DND-41 (cell line): ENCODE results near the gene ARSB.

Source experiments
- EZH2 ChIP-seq: IDR thresholded peaks from 3 replicates; pipeline ENCODE4 v1.6.1; 2012; ENCODE audit warnings: borderline replicate concordance, low read depth, mild to moderate bottlenecking, moderate library complexity, low read length, inconsistent platforms; ENCODE audit not compliant: severe bottlenecking
- TF ChIP-seq, protein P1 (sequence below): IDR thresholded peaks from 2 replicates; pipeline ENCODE4 v1.5.1; 2012; ENCODE audit warnings: borderline replicate concordance, low read length, moderate library complexity, mild to moderate bottlenecking; ENCODE audit not compliant: poor library complexity, severe bottlenecking; ENCODE audit errors: extremely low read depth

- TF ChIP-seq, protein P1, sequence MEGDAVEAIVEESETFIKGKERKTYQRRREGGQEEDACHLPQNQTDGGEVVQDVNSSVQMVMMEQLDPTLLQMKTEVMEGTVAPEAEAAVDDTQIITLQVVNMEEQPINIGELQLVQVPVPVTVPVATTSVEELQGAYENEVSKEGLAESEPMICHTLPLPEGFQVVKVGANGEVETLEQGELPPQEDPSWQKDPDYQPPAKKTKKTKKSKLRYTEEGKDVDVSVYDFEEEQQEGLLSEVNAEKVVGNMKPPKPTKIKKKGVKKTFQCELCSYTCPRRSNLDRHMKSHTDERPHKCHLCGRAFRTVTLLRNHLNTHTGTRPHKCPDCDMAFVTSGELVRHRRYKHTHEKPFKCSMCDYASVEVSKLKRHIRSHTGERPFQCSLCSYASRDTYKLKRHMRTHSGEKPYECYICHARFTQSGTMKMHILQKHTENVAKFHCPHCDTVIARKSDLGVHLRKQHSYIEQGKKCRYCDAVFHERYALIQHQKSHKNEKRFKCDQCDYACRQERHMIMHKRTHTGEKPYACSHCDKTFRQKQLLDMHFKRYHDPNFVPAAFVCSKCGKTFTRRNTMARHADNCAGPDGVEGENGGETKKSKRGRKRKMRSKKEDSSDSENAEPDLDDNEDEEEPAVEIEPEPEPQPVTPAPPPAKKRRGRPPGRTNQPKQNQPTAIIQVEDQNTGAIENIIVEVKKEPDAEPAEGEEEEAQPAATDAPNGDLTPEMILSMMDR, result no peak
- TF ChIP-seq EZH2, result no peak
Observed at GRCh38 chr5:78903353-78903752, 81.8 kb downstream of the ARSB start.
